NB4 (cell line): ENCODE data around the gene LANCL1.

Source experiments
- DNase-seq: peaks from one replicate; pipeline ENCODE4 v3.0.0; 2010; ENCODE audit warnings: low read depth
- H3K4me3 ChIP-seq: one replicate; pipeline ENCODE4 v1.5.1; 2011; ENCODE audit warnings: mild to moderate bottlenecking, low read depth, low read length, moderate library complexity
- MAX ChIP-seq: IDR thresholded peaks from 2 replicates; pipeline ENCODE4 v1.6.1; 2011; ENCODE audit warnings: low read depth, low read length
- MYC ChIP-seq: IDR thresholded peaks from 2 replicates; pipeline ENCODE4 v1.6.1; 2011; ENCODE audit warnings: low read depth, low read length
- POLR2A ChIP-seq: IDR thresholded peaks from 2 replicates; pipeline ENCODE4 v1.6.1; 2011; ENCODE audit warnings: mild to moderate bottlenecking; ENCODE audit not compliant: insufficient read length; ENCODE audit errors: extremely low read depth
- TF ChIP-seq, protein P1 (sequence below): IDR thresholded peaks from one replicate; pipeline ENCODE4 v1.5.1; 2012; ENCODE audit warnings: low read depth, low read length

LANCL1 gene

GRCh38 chr2:210481601-210482175 is 5.1 kb upstream of the LANCL1 start:
- H3K4me3 ChIP-seq = no peak overlapping the region
- TF ChIP-seq MYC = no peak
- no peak for TF ChIP-seq POLR2A
- TF ChIP-seq, protein P1, sequence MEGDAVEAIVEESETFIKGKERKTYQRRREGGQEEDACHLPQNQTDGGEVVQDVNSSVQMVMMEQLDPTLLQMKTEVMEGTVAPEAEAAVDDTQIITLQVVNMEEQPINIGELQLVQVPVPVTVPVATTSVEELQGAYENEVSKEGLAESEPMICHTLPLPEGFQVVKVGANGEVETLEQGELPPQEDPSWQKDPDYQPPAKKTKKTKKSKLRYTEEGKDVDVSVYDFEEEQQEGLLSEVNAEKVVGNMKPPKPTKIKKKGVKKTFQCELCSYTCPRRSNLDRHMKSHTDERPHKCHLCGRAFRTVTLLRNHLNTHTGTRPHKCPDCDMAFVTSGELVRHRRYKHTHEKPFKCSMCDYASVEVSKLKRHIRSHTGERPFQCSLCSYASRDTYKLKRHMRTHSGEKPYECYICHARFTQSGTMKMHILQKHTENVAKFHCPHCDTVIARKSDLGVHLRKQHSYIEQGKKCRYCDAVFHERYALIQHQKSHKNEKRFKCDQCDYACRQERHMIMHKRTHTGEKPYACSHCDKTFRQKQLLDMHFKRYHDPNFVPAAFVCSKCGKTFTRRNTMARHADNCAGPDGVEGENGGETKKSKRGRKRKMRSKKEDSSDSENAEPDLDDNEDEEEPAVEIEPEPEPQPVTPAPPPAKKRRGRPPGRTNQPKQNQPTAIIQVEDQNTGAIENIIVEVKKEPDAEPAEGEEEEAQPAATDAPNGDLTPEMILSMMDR = no peak
- no peak for TF ChIP-seq MAX
- DNase-seq = no peak

DNA sequence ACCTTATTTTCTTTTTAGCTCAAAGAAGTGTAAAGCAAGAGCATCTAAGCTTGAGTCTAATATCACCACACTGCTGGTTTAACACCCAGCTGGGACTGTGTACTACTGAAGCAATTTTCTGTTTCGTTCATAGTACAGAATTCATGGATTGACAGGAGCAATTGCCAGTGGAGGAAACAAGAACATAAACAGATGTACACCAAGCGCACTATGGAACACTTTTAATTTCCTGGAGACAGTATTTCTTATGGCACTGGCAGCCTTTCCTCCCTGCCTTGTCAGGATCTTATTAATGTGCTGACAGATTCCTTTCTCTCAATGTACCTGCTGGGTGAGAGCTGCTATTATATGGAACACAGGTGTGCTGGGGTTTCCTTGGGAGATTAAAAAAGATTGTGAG is 4.2 kb upstream of the LANCL1 start:
- TF ChIP-seq POLR2A = no peak
- no peak for TF ChIP-seq MYC
- TF ChIP-seq, protein P1 = no peak
- TF ChIP-seq MAX = no peak
- no peak overlapping the region for H3K4me3 ChIP-seq
- no peak for DNase-seq

DNA sequence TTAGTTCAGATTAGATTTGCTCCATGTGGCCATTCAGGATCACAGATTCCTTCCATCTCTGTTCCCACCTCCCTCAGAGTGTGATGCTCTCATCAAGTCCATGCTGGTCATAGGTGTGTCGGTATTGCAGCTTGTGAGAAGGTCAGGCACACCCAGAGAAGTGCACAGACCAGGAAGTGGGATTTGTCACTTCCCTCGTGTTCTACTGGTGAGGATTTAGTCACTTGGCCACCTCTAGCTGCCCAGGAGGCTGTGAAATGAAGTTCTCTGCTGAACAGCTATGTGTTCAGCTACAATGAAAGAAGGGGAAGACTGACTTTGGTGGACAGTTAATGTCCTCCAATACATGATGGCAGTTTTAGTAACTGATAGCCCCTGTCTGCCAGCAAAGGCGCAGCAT is 3.5 kb upstream of the LANCL1 start:
- no peak overlapping the region for H3K4me3 ChIP-seq
- TF ChIP-seq POLR2A = no peak
- TF ChIP-seq MYC = no peak
- no peak for TF ChIP-seq MAX
- TF ChIP-seq, protein P1 = no peak
- peak; percentile 26 for DNase-seq

GRCh38 chr2:210478661-210479060 is 2.1 kb upstream of the LANCL1 start:
- H3K4me3 ChIP-seq = no peak overlapping the region
- TF ChIP-seq, protein P1 = no peak
- no peak for TF ChIP-seq MYC
- TF ChIP-seq POLR2A = no peak
- no peak for TF ChIP-seq MAX
- no peak for DNase-seq

- TF ChIP-seq MYC = no peak
- TF ChIP-seq, protein P1 = no peak
- TF ChIP-seq POLR2A = no peak
- no peak for TF ChIP-seq MAX
- peak; percentile 48 for DNase-seq
- H3K4me3 ChIP-seq = peak overlapping the region; percentile 21
Observed at GRCh38 chr2:210477496-210477895, 937 bp upstream of the LANCL1 start.

DNA sequence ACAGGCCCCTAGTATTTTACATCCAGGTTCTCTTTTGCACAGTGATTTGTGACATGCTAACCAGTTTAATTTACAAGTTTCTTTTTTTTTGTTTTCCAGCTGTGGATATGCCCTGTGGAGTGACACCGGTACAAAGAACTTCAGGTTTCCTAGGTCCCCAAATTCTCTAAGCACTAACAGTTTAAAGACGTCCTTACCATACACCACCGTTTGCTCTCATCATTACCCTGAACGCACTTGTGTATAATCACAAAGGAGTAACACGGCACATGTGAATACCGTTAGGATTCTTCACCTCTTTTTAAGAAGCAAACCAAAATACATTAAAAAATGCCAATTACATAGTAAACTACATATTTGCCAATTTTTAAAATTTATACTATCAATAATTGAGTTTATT is 853 bp downstream of the LANCL1 start:
- peak overlapping the region; percentile 82 for H3K4me3 ChIP-seq
- peak; percentile 16 for DNase-seq
- TF ChIP-seq MYC (no peak), POLR2A (no peak), MAX (no peak)
- TF ChIP-seq, protein P1 = no peak
